Astrocyte (in vitro differentiated cells and primary cell): ENCODE data around the gene CTNNA3.

Experiments used
- EZH2 ChIP-seq: IDR thresholded peaks from 2 replicates; pipeline ENCODE4 v1.6.1; 2012; ENCODE audit warnings: mild to moderate bottlenecking, low read length, inconsistent platforms; ENCODE audit not compliant: insufficient read depth
- TF ChIP-seq, protein P1 (sequence below): IDR thresholded peaks from 2 replicates; pipeline ENCODE4 v1.5.1; 2011; ENCODE audit warnings: low read depth, mild to moderate bottlenecking, inconsistent platforms, low read length, moderate library complexity; ENCODE audit not compliant: insufficient read depth

DNA sequence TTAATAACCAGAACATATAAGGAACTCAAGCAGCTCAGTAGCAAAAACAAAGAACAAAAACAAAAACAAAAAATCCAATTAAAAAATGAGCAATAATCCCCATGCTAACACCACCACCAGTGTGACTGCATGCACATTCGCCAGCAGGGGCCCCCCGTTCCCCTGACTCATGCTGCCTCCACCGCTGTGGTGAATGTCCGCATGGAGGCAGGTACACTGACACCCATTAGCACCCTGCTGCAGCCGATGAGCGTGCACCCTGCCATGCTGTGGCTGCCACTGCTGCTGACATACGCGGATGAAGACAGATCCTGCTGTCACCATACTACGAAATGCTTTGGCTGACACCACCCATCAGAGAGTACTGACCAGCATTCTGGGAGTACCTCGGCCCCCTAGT lies 1091.8 kb downstream of the CTNNA3 start:
- TF ChIP-seq, protein P1, sequence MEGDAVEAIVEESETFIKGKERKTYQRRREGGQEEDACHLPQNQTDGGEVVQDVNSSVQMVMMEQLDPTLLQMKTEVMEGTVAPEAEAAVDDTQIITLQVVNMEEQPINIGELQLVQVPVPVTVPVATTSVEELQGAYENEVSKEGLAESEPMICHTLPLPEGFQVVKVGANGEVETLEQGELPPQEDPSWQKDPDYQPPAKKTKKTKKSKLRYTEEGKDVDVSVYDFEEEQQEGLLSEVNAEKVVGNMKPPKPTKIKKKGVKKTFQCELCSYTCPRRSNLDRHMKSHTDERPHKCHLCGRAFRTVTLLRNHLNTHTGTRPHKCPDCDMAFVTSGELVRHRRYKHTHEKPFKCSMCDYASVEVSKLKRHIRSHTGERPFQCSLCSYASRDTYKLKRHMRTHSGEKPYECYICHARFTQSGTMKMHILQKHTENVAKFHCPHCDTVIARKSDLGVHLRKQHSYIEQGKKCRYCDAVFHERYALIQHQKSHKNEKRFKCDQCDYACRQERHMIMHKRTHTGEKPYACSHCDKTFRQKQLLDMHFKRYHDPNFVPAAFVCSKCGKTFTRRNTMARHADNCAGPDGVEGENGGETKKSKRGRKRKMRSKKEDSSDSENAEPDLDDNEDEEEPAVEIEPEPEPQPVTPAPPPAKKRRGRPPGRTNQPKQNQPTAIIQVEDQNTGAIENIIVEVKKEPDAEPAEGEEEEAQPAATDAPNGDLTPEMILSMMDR: no peak
- no peak for TF ChIP-seq EZH2
